WERI-Rb-1 (cell line): ENCODE data around the gene SLC25A38.
"Not testable (repeated sequence)": the region's sequence is repeated elsewhere in the genome, so short reads cannot be mapped to it uniquely, and the experiment has no call there.

ENCODE experiments used
- DNase-seq: peaks from one replicate; pipeline ENCODE4 v3.0.0-alpha.2; 2020
- H3K27ac ChIP-seq: fragments of 250-450 bp; sonication (Bioruptor Pico); 2 replicates; pipeline ENCODE4 v1.5.1; 2020; ENCODE audit warnings: mild to moderate bottlenecking, moderate library complexity
- H3K27me3 ChIP-seq: fragments of 250-450 bp; sonication (Bioruptor Pico); 2 replicates; pipeline ENCODE4 v1.5.1; 2021; ENCODE audit warnings: mild to moderate bottlenecking, low read depth, moderate library complexity; ENCODE audit not compliant: insufficient read depth, severe bottlenecking
- H3K36me3 ChIP-seq: fragments of 250-450 bp; sonication (Bioruptor Pico); 2 replicates; pipeline ENCODE4 v1.5.1; 2020; ENCODE audit warnings: mild to moderate bottlenecking, moderate library complexity
- H3K4me3 ChIP-seq: 2 replicates; pipeline ENCODE4 v1.5.1; 2011; ENCODE audit warnings: low read depth, mild to moderate bottlenecking, control low read depth, low read length
- H3K9me3 ChIP-seq: fragments of 250-450 bp; sonication (Bioruptor Pico); 2 replicates; pipeline ENCODE4 v1.5.1; 2021; ENCODE audit warnings: mild to moderate bottlenecking, moderate library complexity; ENCODE audit not compliant: severe bottlenecking
- TF ChIP-seq, protein P1 (sequence below): IDR thresholded peaks from 2 replicates; pipeline ENCODE4 v1.5.1; 2011; ENCODE audit warnings: low read depth, mild to moderate bottlenecking, control low read depth, inconsistent platforms, low read length

The SLC25A38 gene

DNA sequence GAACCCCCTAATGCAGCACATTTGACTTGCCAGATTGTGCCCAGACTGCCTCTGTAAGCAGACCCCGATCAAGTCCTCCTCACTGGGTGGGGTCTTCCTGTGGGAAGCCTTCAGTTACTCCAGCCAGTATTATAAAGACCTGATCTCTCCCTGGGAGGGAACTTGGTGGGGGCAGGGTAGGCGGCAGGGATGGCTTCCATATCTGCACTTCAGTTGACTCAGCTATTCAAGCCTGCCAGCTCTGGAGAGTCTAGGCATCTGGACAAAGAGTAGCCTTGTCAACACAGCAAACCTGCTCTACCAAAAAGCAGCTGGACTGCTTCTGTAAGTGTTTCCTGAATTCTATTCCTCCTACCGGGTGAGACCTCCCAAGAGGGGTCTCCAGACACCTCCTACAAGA, 21.0 kb upstream of the SLC25A38 start:
- no peaks in the 10 kb centered on the region for H3K27me3 ChIP-seq
- no peak for DNase-seq
- TF ChIP-seq, protein P1, sequence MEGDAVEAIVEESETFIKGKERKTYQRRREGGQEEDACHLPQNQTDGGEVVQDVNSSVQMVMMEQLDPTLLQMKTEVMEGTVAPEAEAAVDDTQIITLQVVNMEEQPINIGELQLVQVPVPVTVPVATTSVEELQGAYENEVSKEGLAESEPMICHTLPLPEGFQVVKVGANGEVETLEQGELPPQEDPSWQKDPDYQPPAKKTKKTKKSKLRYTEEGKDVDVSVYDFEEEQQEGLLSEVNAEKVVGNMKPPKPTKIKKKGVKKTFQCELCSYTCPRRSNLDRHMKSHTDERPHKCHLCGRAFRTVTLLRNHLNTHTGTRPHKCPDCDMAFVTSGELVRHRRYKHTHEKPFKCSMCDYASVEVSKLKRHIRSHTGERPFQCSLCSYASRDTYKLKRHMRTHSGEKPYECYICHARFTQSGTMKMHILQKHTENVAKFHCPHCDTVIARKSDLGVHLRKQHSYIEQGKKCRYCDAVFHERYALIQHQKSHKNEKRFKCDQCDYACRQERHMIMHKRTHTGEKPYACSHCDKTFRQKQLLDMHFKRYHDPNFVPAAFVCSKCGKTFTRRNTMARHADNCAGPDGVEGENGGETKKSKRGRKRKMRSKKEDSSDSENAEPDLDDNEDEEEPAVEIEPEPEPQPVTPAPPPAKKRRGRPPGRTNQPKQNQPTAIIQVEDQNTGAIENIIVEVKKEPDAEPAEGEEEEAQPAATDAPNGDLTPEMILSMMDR = no peak
- no peaks in the 10 kb centered on the region for H3K36me3 ChIP-seq
- no peak overlapping the region for H3K27ac ChIP-seq
- no peak overlapping the region for H3K4me3 ChIP-seq
- H3K9me3 ChIP-seq = no peaks in the 10 kb centered on the region

DNA sequence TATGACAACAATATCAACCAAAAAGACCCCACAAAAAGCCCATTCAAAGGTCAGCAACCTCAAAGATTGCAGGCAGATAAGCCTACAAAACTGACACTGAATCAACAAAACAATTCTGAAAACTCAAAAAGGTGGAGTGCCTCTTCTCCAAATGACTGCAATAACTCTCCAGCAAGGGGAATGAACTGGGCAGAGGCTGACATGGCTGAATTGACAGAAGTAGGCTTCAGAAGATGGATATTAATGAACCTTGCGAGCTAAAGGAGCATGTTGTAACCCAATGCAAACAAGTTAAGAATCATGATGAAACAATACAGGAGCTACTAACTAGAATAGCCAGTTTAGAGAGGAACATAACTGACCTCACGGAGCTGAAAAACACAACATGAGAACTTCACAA, 20.4 kb upstream of the SLC25A38 start:
- Histone ChIP-seq H3K9me3 (no peaks in the 10 kb centered on the region), H3K27ac (no peak overlapping the region), H3K27me3 (no peaks in the 10 kb centered on the region), H3K4me3 (no peak overlapping the region), H3K36me3 (no peaks in the 10 kb centered on the region)
- TF ChIP-seq, protein P1 = no peak
- no peak for DNase-seq

DNA sequence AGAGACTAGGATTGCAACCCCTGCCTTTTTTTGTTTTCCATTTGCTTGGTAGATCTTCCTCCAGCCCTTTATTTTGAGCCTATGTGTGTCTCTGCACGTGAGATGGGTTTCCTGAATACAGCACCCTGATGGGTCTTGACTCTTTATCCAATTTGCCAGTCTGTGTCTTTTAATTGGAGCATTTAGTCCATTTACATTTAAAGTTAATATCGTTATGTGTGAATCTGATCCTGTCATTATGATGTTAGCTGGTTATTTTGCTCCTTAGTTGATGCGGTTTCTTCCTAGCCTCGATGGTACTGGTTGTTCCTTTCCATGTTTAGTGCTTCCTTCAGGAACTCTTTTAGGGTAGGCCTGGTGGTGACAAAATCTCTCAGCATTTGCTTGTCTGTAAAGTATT, 12.7 kb upstream of the SLC25A38 start:
- H3K4me3 ChIP-seq, H3K27ac ChIP-seq, DNase-seq, H3K36me3 ChIP-seq, H3K27me3 ChIP-seq, H3K9me3 ChIP-seq: not testable (repeated sequence)

DNA sequence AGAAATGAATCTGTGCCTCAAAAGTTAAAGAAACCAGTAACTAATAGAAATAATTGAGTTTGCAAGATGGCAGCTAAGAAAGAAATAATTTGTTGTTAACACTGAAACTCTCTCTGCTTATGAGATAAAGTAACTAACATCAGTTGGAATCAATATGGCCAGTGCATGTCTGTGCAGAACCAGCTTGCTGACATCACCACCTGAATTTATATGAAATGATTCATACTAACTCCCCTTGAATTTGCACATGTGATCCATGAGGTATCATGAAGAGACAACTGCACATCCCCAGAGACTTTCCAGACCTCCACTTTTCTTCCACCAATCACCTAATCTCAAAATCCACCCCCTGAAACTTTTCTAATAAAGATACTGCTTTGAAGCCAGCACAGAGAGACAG, 10.3 kb upstream of the SLC25A38 start:
- TF ChIP-seq, protein P1 = no peak
- no peak overlapping the region for H3K4me3 ChIP-seq
- H3K27ac ChIP-seq = no peak overlapping the region
- no peak for DNase-seq
- H3K36me3 ChIP-seq = no peaks in the 10 kb centered on the region
- no peaks in the 10 kb centered on the region for H3K27me3 ChIP-seq
- peaks cover 2% of the 10 kb centered on the region for H3K9me3 ChIP-seq

DNA sequence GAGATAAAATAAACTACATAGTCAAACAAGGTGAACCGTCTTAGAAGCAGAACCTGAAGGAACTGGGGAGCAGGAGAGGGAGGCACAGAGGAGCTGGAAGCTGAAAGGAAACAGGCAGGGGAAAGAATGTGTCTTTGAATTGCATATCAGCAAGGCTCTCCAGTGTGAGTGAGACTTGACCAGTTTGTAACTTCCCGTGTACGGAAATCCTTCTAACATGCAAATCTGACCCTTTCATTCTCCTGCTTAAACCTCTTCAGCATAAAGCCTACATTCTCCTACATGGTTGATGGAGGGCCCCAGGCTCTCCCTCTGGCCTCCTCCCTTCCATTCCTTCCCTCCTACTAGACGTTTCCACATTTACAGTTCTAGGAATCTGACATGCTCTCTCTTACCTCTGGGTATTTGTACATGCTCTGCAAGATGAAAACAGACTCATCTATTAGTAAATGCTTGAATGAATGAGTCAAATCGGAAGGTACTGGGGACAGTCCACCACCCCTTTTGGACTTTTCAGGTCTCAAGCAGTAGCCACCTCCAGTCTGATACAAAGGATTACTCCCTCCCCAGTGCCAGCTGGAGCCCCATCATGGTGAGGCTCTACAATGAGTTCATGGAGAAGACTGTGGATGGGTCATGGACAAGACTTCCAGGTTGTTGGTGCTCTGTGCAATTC, 6.1 kb upstream of the SLC25A38 start:
- TF ChIP-seq, protein P1 = no peak
- H3K4me3 ChIP-seq = no peak overlapping the region
- H3K27ac ChIP-seq = no peak overlapping the region
- H3K36me3 ChIP-seq = no peaks in the 10 kb centered on the region
- DNase-seq = no peak
- no peaks in the 10 kb centered on the region for H3K9me3 ChIP-seq
- no peaks in the 10 kb centered on the region for H3K27me3 ChIP-seq

DNA sequence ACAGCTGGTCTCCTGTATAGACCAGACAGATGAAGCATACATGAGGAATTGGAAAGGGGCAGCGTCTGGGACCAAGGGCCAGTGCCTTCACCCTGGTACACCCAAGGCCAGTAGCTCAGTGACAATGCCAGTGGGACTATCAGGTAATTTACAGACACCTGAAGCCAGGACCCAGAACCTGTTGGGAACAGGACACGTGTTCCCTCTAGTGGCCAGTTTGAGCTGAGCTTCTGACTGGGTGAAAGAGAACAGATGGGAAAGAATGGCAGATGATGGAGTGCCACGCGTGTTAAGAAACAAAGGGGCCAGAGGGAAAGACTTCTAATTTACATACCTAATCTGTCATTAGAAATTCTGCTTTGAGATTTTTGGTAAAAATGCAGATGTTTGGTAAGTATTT, 5.1 kb upstream of the SLC25A38 start:
- no peaks in the 10 kb centered on the region for H3K27me3 ChIP-seq
- TF ChIP-seq, protein P1 = peak; percentile 87
- peak; percentile 73 for DNase-seq
- H3K27ac ChIP-seq = no peak overlapping the region
- no peaks in the 10 kb centered on the region for H3K9me3 ChIP-seq
- H3K4me3 ChIP-seq = no peak overlapping the region
- H3K36me3 ChIP-seq = no peaks in the 10 kb centered on the region
